GM19351 (cell line): ENCODE data around the gene CFAP57.
"Not testable (repeated sequence)": the region's sequence is repeated elsewhere in the genome, so short reads cannot be mapped to it uniquely, and the experiment has no call there.

Source experiments
- ATAC-seq: cut with Tn5 transposase; IDR thresholded peaks from one replicate; pipeline ENCODE4 v1.9.1; 2021; ENCODE audit warnings: mild to moderate bottlenecking, moderate library complexity; ENCODE audit not compliant: unreplicated experiment

CFAP57 gene

DNA sequence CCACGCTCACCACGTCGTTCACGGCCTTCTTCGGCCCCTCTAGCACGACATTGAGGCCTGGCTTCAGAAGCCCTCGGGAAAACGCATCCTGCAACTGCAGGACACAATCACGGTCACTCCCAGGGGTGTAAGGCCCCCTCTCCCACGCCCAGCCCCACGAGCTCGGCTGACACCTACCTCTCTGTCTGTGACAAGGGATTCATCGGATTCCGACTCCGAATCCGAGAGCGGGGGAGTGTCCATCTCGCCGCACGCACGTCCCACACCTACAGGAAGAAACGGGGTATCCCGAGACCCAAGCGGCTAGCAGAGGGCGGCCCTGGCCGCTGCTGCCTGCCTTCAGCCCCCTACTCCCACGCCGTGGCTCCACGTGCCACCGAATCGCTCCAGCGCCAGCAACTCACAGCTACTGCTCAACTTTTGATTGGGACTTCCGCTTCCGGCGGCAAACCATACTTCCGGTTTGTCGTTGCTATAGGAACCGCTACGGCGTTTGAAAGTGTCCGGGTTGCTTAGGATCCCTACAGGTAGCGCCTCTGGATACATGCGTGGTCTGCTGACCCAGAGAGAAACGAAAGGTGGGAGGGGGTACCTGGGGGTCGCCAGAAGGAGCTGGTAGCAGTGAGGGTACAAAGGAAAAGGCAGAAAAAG, at the start of gene CFAP57, which contains the start of gene EBNA1BP2:
CFAP57 (plus strand) TSS at position 455 of the 651 bp plus-strand sequence. CDS start 424 bp downstream, outside the sequence.
EBNA1BP2 (minus strand) TSS at position 415 of the 651 bp plus-strand sequence; CDS start at position 243, 172 bp downstream.
- peak; percentile 93 for ATAC-seq

GRCh38 chr1:43123031-43123430, 49.1 kb upstream of the CFAP57 start:
- ATAC-seq, result no peak

GRCh38 chr1:43128816-43129215, 43.3 kb upstream of the CFAP57 start:
- ATAC-seq, result no peak

DNA sequence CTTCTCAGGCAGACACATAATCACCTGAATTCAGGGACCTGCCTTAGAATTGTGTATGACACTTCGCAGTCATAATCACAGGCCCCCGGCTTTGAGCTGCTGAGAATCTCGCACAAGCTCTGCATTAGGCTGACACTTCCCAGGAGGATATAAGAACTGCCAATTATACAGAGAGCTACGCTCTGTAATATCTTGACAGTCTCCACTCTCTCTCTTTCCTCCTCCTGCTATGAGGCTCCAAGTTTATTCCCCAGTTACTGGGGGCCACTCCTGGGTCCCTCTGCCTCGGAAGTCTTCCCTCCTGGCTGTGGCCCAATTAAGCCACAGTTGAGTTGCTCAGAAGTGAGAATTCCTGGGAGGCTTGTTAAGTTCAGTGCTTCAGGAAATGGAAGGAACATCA, 42.7 kb upstream of the CFAP57 start:
- no peak for ATAC-seq

DNA sequence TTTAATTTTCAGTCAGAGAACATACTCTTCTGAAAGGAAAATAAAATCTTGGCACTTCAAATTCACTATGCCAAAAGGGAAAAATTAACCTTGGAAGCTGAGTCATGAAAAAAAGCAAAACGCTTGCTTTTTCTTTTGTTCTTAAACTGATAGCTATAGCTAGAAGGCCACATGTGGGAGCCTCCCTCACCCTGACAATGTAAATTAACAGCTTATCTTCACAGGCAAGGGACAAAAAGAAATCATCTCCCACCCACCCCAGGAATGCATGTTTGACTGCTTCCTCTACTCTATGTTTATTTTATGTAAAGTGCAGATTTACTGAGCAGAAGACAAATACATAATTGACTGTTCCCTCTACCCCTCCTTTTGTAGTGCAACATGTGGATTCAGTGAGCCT, 38.1 kb upstream of the CFAP57 start:
- no peak for ATAC-seq

GRCh38 chr1:43134640-43135039, 37.5 kb upstream of the CFAP57 start:
- no peak for ATAC-seq

DNA sequence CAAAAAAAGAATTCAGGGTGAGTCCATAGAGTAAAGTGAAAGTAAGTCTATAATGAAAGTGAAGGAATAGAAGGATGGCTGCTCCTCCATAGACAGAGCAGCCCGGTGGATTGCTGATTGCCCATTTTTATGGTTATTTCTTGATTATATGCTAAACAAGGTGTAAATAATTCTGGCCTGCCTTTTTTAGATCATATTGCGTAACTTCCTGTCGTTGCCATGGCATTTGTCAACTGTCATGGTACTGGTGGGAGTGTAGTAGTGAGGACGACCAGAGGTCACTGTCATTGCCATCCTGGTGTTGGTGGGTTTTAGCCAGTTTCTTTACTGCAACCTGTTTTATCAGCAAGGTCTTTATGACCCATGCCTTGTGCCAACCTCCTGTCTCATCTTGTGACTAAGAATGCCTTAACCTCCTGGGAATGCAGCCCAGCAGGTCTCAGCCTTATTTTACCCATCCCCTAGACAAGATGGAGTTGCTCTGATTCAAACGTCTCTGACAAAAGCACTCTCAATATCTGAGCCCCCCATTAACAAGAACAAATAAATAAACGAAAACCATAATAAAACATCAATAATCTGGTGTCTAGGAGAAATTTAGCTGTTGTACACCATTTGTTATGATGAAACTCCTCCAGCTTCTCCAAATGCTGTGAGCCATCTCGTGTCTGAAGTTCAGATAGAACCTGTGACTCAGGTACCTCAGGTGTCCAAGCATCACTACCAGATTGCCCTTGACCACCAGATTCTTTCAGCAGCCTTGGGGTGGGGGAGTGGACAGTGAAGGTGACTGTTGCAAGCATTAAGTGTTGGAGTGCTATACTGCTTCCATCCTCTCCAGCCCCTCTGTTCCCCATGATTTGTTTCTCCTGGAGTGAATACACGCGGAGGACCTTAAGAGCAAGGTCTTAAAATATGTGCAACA, 36.0 kb upstream of the CFAP57 start:
- ATAC-seq, result no peak

GRCh38 chr1:43137445-43138052, 34.6 kb upstream of the CFAP57 start:
- no peak for ATAC-seq

DNA sequence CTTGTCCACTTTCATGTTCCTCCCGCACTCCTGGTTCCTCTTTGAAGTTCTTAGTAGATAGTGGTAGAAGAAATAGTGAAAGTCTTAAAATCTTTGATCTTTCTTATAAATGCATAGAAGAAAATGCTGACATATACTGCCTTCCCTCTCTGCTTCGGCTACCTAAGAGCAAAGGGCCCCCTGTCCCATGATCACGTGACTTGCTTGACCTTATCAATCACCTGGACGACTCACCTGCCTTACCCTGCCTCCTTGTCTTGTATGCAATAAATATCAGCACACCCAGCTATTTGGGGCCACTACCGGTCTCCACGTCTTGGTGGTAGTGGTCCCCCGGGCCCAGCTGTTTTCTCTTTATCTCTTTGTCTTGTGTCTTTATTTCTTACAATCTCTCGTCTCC, 32.8 kb upstream of the CFAP57 start:
- not testable (repeated sequence) for ATAC-seq

GRCh38 chr1:43140010-43140409, 32.1 kb upstream of the CFAP57 start:
- no peak for ATAC-seq

- no peak for ATAC-seq
These were observed 31.5 kb upstream of the CFAP57 start for GRCh38 chr1:43140583-43140982.

DNA sequence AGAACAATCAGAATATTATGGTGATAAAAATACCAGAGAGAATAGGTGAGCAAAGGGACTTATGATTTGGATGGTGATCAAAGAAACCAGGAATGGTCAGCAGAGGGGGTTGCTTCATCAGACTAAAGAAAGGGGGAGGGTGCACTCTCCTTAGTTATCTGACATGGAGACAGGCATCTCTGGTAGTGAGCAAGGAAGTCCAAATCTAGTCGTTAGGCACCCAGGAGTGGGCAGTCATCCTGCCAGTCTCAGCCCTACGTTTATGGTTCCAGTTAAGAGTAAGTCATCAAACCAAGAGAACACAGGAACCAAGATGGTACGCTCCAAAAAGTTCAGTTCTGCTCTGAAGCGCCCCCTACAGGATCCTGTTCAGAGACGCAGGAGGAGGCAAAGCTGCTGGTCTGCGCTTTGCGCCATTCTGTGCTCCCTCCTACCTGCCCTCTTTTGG, 28.7 kb upstream of the CFAP57 start:
- no peak for ATAC-seq

DNA sequence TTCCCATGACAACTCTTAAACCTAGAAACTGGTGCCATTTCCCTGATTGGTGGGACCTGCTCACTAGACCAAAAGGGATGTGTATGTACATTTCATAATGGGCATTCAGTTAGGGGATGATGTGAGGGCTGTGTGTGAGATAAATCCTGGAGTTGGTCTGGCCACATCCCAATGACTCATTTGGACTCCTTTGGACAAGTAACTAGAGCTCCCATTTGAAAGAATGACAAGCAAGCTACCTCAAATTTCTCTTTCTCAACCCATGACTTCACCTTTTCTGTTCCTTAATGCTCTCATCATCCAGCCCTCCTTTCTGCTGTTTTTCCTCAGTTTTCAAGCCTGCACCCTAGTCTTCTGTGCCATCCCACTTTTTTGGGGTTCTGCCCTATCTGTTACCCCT, 27.9 kb upstream of the CFAP57 start:
- ATAC-seq, result no peak

GRCh38 chr1:43147625-43148327, 24.4 kb upstream of the CFAP57 start:
- no peak for ATAC-seq

- no peak for ATAC-seq
These were observed 22.2 kb upstream of the CFAP57 start for GRCh38 chr1:43149889-43150288.

DNA sequence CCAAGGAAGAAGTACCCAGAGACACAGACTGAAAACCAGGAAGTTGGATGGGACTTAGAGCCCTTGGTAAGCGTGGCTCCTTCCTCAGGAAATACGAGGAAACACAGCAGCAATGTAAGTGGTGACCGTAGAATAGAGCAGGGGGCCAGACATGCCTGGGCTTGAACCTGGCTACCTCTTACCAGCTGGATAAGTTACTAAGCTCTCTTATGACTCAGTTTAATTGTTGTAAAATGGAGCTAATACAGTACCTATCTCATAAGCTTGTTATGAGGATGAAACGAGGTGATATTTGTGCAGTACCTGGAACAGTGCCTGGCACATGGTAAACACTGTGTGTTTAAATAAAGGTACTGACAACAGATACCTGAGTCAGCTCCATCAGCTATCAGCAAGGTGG, 19.3 kb upstream of the CFAP57 start:
- no peak for ATAC-seq

DNA sequence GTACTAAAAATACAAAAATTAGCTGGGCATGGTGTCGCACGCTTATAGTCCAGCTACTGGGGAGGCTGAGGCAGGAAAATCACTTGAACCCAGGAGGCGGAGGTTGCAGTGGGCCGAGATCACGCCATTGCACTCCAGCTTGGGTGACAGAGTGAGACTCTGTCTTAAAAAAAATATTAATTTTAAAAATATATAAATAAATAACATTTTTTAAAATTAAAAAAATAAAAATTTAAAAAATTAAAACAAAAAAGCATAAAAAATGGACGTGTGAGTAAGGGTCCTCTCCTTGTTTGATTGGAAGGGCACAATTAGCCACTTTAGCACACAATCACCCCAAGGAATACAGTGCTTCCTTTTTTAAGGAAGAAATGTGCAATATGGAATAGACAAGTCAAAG, 18.7 kb upstream of the CFAP57 start:
- no peak for ATAC-seq

DNA sequence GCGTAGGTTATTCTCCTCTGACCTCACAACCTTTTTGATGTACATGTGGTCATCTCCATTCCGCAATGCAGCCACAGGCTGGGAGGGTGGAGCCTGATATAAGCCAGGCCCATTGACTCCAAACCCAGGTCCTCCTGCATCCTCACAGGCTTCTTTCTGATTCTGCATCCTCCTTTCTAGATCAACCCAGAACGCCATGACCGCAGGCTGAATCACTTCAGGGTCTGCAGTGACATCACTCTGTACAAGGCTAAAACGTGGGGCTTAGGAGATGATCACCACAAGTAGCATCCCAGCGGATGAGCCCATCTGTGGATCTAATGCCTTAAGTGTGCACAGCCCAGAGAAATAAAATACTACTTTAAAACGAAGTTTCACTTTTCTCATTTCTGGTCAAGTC, 16.1 kb upstream of the CFAP57 start:
- ATAC-seq, result no peak

- ATAC-seq, result no peak
These were observed 7.0 kb upstream of the CFAP57 start for GRCh38 chr1:43165162-43165561.

GRCh38 chr1:43165765-43166164, 6.4 kb upstream of the CFAP57 start:
- ATAC-seq, result no peak

DNA sequence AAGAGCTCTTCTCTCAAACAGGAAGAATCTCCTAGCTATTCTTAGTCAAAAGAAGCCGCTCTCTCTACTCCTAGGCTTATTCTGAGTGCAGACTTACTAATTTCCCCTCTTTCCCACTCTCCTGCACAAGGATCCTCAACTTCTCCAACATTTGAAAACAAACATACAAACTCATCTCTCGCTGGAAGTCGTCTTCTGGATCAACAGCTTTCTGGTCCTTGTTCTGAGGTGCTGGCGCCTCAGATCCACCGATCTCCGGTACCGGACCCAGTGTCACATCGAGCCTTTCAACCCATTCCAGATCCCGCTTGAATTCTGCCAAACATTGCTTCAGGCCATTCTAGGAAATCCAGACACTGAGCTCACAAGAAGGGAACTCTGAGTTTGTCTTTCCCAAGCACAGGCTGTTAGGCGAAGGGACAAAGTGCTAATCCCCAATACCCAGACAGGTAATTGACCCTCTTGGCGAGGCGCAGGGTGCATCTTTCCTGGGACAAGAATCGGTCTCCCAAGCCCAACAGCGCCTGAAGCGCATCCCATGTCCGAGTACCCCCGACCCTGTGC, 736 bp upstream of the CFAP57 start:
- ATAC-seq, result no peak
